ENCODE data around the gene PLEKHM1. TPM values are rescaled to one million over a fixed set of nuclear protein-coding genes. Genes with fewer than 3 reads are reported as not detected.
A peak's percentile ranks its signal among the peaks of the same experiment; 100 is the strongest.

Gene PLEKHM1
- total RNA-seq, 1 donor from 2014 or later = 27.4 TPM

GRCh38 chr17:45440839-45441515 lies 49.5 kb downstream of the PLEKHM1 start:
- DNase-seq = peak; percentile 82

GRCh38 chr17:45440161-45440778 lies 50.3 kb downstream of the PLEKHM1 start:
- peak; percentile 69 for DNase-seq

GRCh38 chr17:45438931-45439610 lies 51.5 kb downstream of the PLEKHM1 start:
- DNase-seq = no peak

- no peak for DNase-seq
Observed at GRCh38 chr17:45437465-45438283, 52.8 kb downstream of the PLEKHM1 start.

- no peak for DNase-seq
Observed at GRCh38 chr17:45436625-45437464, 53.7 kb downstream of the PLEKHM1 start.

GRCh38 chr17:45436161-45436560 lies 54.4 kb downstream of the PLEKHM1 start:
- no peak for DNase-seq

GRCh38 chr17:45435481-45435880 lies 55.0 kb downstream of the PLEKHM1 start:
- DNase-seq = no peak

- DNase-seq = peak; percentile 23
Observed at GRCh38 chr17:45433159-45433535, 57.4 kb downstream of the PLEKHM1 start.

GRCh38 chr17:45432405-45433158 lies 57.9 kb downstream of the PLEKHM1 start, which contains the start of gene ARHGAP27:
ARHGAP27 (minus strand) TSS chr17:45432870; CDS start chr17:45430279, 2,591 bp downstream.
- DNase-seq = peak; percentile 68

- DNase-seq = peak; percentile 64
Observed at GRCh38 chr17:45431531-45432404, 58.8 kb downstream of the PLEKHM1 start.

- no peak for DNase-seq
Observed at GRCh38 chr17:45430738-45431530, 59.6 kb downstream of the PLEKHM1 start.

GRCh38 chr17:45430006-45430737 lies 60.3 kb downstream of the PLEKHM1 start:
- DNase-seq = no peak

GRCh38 chr17:45429339-45430005 lies 61.0 kb downstream of the PLEKHM1 start:
- DNase-seq = no peak

GRCh38 chr17:45428931-45429338 lies 61.6 kb downstream of the PLEKHM1 start:
- DNase-seq = no peak

GRCh38 chr17:45428050-45428617 lies 62.4 kb downstream of the PLEKHM1 start:
- peak; percentile 82 for DNase-seq

GRCh38 chr17:45427181-45427835 lies 63.2 kb downstream of the PLEKHM1 start:
- DNase-seq = no peak

- DNase-seq = no peak
Observed at GRCh38 chr17:45426561-45426960, 64.0 kb downstream of the PLEKHM1 start.

Measured in dermis blood vessel endothelial cell (primary cell).